OCI-M2 (cell line): ENCODE results near the gene PCMT1.
"Not testable (repeated sequence)": the region's sequence is repeated elsewhere in the genome, so short reads cannot be mapped to it uniquely, and the experiment has no call there.

Experiments
- DNase-seq: peaks from one replicate; lab custom pipeline; 2025; ENCODE audit not compliant: unreplicated experiment; lab: John Stamatoyannopoulos, UW

PCMT1 gene

GRCh38 chr6:149749594-149750135 lies at the start of gene PCMT1:
PCMT1 (plus strand) TSS chr6:149749741; CDS start chr6:149749902, 161 bp downstream.
- peak; percentile 62 for DNase-seq

GRCh38 chr6:149701714-149702113 lies 47.8 kb upstream of the PCMT1 start:
- DNase-seq, result no peak

- DNase-seq, result no peak
These were observed 37.8 kb upstream of the PCMT1 start for GRCh38 chr6:149711711-149712110.

- no peak for DNase-seq
These were observed 35.1 kb upstream of the PCMT1 start for GRCh38 chr6:149714442-149714841.

- DNase-seq, result no peak
These were observed 33.2 kb upstream of the PCMT1 start for GRCh38 chr6:149716181-149716963.

GRCh38 chr6:149717255-149717587 lies 32.3 kb upstream of the PCMT1 start:
- DNase-seq, result no peak

- DNase-seq, result peak; percentile 62
These were observed 31.7 kb upstream of the PCMT1 start, which contains the start of gene LATS1 for GRCh38 chr6:149717588-149718458. LATS1 (minus strand) TSS chr6:149718101; CDS start chr6:149702126, 15,975 bp downstream.

GRCh38 chr6:149719531-149719930 lies 30.0 kb upstream of the PCMT1 start:
- no peak for DNase-seq

- DNase-seq, result no peak
These were observed 26.3 kb upstream of the PCMT1 start for GRCh38 chr6:149723262-149723661.

GRCh38 chr6:149723771-149724417 lies 25.6 kb upstream of the PCMT1 start:
- DNase-seq, result peak; percentile 30

GRCh38 chr6:149725785-149726184 lies 23.8 kb upstream of the PCMT1 start:
- DNase-seq, result no peak

GRCh38 chr6:149727793-149728498 lies 21.6 kb upstream of the PCMT1 start:
- DNase-seq, result peak; percentile 96

GRCh38 chr6:149728499-149729234 lies 20.9 kb upstream of the PCMT1 start:
- peak; percentile 96 for DNase-seq

GRCh38 chr6:149729824-149730223 lies 19.7 kb upstream of the PCMT1 start:
- no peak for DNase-seq

- DNase-seq, result no peak
These were observed 16.3 kb upstream of the PCMT1 start for GRCh38 chr6:149733089-149733720.

- no peak for DNase-seq
These were observed 14.6 kb upstream of the PCMT1 start for GRCh38 chr6:149734915-149735314.

- DNase-seq, result not testable (repeated sequence)
These were observed 4.3 kb upstream of the PCMT1 start for GRCh38 chr6:149745252-149745651.

- peak; percentile 81 for DNase-seq
These were observed 3.2 kb upstream of the PCMT1 start, which contains the start of gene NUP43 for GRCh38 chr6:149746147-149746946. NUP43 (minus strand) TSS chr6:149746529; CDS start chr6:149746495, 34 bp downstream.
